NCI-H1417 (cell line): ENCODE results near the gene ATP2B1.

Experiments used
- DNase-seq, 3 experiments: peaks; one replicate each; lab custom pipeline; 2025; lab: John Stamatoyannopoulos, UW

ATP2B1 gene

DNA sequence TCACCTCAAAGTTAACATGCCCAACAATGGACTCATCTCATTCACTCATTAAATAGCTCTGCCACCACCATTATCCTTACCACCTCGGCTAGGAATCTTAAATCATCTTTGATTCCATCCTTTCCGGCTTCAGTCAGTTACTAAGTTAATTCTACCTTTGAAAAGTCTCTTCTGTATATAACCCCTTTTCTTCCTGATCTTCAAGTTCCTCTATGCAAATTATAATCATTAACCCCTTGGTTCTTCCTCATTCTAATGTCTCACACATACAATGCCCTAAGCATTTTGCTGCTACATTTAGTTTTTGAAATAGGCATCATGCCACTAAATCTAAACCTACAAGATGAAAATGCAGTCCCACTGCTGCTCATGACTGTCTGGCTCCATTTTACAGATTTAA lies 51.6 kb downstream of the ATP2B1 start:
- no peak for DNase-seq

DNA sequence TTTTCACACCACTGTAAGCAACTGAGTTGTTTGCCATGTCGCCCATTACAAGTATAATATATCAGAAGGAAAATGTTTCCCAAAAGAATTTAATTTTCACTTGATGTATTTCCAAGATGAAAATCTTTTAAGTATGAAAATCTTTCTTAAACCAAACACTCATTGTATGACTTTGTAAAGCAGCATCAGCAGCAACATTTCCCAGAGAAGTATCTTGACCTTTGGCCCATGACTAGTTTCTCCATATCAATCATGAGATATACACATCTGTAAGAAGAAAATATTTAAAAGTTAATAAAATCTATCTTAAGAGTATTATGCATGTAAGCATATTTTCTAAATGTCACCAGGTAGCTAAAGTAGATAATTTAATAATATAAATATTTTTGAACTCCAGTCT lies 52.8 kb downstream of the ATP2B1 start:
- DNase-seq: no peak

DNA sequence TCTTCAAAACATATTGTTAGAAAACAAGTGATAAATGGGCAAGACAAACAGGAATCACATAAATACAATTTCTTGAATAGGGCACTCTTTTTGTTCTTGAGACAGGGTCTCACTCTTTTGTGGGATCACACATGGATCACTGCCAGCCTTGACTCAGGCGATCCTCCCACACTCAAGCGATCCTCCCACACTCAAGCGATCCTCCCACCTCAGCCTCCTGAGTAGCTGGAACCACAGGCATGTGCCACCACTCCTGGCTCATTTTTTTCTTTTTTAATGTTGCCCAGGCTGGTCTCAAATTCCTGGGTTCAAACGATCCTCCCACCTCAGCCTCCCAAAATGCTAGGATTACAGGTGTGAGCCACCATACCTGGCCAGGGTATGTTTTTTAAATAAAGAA lies 57.4 kb downstream of the ATP2B1 start:
- DNase-seq: no peak

DNA sequence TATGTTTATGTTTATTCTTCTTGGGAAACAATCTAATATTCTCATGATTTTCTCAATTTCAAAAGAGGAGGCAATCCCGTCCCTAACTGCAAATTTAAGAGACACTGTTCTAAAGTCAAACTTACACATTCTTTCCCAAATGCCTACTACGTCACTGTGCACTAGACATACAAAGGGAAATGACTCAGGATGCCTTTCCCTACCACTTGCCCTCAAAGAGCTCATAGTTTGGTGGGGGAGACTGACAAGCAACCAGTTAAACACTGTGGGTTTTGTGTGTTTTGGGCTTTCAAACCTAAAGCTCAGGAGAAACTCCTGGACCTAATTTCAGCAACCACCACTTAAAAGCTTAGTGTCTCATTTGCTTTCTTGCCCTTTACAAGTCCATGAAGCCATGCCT lies 58.4 kb downstream of the ATP2B1 start:
- DNase-seq: no peak

DNA sequence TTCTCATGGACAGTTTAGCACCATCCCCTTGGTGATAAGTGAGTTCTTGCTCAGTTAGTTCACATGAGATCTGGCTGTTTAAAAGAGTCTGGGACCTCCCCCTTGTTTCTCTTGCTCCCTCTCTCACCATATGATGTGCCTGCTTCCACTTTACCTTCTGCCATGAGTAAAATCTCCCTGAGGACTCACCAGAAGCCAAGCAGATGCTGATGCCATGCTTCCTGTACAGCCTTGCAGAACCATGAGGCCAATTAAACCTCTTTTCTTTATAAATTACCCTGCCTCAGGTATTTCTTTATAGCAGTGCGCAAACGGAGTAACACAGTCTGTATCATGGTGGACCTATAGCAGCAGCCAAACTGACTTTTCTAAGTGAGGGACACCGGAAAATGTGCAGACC lies 58.8 kb downstream of the ATP2B1 start:
- no peak for DNase-seq

DNA sequence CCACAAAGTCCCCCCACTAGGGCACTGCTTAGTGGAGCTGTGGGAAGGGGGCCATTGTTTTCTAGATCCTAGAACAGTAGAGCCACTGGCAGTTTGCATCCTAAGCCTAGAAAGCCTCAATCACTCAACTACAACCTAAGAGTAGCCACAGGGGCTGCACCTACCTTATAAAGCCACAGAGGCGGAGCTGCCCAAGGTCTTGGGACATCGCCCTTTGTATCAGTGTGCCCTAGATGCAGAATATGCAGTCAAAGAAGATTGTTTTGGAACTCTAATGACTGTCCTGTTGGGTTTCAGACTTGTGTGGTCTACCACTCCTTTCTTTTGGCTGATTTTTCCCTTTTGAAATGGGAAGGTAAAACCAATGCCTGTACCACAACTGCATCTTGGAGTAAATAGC lies 59.5 kb downstream of the ATP2B1 start:
- DNase-seq: no peak

DNA sequence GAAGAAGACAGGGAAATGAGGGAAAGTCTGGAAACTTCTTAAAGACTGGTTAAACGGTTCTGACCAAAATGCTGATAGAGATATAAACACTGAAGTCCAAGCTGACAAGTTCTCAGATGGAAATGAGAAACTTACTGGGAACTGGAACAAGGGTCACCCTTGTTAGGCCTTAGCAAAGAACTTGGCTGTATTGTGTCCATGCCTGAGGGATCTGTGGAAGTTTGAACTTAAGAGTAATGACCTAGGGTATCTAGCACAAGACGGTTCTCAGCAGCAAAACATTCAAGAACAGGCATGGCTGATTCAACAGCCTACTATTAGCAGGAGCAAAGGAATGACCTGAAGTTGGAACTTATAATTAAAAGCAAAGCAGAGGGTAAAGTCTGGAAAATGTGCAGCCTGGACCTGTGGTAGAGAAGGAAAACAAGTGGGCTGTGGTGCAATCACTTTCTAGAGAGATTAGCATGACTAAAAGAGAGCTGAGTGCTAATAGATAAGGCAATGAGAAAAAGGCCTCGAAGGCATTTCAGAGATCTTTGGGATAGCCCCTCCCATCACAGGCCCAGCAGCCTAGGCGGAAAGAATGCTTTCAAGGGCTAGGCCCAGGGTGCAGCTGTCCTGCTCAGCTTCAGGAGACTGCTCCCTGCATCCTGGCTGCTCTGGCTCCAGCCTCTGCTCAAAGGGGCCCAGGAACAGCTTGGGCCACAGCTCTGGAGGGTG lies 60.3 kb downstream of the ATP2B1 start:
- no peak for DNase-seq

DNA sequence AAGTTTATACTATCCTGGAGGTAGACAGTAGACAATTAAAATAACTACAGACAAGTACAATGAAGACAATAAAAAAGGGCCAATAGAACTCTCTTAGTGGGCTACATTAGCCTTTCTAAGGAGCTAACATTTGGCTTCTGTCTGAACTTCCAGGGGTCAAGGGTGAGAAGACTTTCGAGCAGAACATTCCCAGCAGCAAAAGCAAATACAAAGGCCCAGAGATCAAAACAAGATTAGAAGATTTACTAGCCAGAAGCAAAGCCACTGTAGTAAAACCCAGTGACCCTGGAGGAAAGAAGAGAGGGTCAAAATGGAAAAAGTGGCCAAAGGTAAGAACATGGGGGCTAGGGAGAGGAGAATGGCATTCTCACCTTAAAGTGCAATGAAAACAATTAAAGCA lies 63.2 kb downstream of the ATP2B1 start:
- no peak for DNase-seq

DNA sequence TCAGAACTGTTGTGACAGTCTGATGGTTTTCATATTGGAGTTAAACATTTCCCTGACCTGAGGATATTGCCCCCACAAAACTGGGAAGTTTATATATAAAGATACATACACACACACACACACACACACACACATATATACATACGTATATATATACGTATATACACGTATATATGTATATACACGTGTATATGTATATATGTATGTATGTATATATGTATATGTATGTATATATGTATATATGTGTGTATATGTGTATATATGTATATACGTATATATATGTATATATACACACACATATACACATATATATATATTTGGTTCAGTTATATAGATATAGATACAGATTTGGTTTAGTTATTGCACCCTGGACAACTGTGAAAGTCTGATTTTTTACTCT lies 65.7 kb downstream of the ATP2B1 start:
- no peak for DNase-seq

DNA sequence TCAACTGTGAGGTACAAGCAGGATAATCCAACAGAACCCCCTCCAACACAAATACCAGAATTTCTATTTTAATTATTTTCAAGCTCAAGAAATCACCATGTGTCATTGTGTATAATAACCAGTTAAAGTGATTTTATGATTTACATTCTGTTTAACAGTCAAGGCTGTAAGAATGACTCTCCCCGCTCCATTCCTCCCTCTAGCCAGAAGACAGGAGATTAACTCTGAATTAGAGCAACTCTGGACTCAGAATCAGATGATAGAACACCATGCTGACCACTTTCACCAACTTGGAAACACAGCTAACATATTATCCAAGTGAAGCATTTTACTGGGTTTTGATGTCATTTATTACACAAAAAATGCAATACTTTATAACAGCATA lies 71.9 kb downstream of the ATP2B1 start:
- DNase-seq: no peak

DNA sequence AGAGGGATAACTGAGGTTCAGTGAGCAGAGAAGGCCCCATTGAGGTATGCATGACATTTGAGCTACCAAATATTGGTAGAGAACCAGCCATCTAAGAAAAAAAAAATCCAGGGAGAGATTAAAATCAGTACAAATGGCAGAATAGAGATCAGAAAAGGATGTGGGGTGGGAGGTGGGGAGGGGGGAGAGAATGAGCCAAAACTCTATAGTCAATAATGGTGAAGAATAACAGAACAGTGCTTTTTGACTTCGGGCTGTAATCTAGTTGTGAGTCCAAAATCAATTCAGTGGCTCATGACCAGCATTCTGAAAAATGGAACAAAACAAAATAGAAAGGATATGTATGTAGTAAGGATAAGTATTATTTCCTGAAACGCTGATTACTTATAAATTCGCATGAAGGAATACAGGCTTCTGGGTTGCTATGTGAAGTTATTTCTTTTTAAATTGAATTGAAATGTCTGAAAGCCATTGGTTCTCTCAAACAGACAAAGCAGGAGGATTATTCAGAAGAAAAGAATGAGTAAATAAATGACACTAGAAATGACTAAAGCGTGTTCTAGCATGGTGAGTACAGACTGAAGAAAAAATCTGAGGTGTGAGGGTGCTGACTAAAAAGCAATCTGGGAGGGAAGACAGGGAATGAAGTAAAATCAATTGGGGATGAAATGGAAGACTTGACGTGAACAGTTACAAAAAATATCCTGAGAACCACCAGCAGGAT lies 72.4 kb downstream of the ATP2B1 start:
- DNase-seq: no peak

DNA sequence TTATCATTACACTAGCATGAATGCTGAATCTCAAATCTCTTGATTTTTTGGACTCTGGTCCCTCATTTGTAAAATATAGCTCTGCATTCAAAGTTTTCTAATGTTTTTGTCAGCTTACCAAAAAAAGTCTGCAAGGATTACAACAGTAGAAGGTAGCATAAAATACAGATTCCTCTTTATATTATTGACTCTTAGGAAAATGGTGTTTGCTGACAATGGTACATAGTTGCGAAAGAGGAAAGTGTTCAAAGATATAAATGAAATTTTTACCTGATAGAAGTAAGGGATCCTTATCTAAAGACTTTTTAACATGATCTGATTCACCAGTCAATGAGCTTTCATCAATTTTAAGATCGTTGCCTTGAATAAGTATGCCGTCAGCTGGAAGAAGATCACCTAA lies 74.1 kb downstream of the ATP2B1 start:
- no peak for DNase-seq

DNA sequence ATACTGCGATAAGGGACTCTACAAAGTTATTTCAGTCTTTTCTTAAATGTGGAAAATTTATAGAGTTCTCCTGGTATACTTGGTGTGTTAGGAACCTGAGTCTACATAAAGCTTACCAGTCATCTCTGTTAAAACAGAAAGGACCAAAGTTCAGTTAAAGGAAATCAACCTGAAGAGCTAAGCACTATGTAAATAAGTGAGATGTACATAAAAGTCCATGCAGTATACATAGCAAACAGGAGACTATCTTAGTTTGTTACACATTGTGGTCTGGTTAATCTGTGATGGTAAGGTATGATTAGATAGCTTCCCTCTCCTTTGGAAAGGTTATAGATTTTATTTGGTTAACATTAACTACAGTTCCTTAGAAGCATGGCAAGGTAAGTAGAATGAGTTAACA lies 75.9 kb downstream of the ATP2B1 start:
- no peak for DNase-seq

DNA sequence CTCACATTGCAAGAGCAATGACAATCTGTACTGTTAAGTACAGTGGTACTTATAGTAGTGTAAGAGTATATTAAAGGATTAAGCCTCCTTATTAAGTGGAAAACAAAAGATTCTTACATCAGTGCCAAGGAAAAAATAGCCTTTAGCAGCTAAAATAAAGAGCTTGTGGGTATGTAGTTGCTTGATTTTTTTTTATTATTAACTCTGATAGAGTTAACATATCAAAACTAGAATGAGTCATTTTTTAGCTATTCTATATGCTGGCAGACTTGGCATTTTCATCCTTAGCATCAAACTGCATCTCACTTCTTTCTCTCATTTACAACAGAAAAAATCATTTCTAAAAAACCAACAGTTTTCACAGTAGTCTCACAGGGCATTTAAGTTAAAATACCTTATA lies 86.5 kb downstream of the ATP2B1 start:
- no peak for DNase-seq

DNA sequence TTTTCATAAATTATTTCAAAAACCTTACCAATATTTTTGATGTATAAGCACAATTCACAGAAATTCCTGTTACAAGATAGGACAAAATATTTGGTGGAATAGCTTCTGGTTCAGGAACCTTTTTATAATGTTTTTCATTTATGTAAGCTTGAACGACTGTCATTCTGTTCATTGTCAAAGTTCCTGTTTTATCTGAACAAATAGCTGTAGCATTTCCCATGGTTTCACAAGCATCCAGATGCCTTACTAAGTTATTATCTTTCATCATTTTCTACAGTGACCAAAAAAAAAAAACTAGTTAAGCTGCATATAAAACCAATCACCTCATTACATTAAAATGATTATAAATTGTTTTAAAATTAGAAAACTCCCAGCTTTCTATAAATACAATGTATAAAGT lies 87.1 kb downstream of the ATP2B1 start:
- no peak for DNase-seq

DNA sequence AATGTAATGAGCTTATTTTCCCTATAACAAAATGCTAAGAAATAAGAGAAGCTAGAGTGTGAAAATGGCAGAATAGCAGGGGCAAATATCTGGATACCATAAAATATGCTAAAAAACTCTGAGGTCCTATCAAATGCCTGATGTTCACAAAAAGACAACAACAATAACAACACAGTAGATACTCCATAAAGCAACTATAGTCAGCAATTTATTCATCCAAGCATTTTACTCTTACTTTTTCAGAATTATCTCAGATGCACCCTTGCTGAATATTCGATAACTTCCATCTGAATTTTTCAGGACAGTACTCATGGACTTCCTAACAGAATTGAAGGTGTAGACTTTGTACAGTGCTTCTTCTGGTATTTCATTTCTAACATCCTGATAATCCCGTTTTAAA lies 88.9 kb downstream of the ATP2B1 start:
- DNase-seq: no peak

DNA sequence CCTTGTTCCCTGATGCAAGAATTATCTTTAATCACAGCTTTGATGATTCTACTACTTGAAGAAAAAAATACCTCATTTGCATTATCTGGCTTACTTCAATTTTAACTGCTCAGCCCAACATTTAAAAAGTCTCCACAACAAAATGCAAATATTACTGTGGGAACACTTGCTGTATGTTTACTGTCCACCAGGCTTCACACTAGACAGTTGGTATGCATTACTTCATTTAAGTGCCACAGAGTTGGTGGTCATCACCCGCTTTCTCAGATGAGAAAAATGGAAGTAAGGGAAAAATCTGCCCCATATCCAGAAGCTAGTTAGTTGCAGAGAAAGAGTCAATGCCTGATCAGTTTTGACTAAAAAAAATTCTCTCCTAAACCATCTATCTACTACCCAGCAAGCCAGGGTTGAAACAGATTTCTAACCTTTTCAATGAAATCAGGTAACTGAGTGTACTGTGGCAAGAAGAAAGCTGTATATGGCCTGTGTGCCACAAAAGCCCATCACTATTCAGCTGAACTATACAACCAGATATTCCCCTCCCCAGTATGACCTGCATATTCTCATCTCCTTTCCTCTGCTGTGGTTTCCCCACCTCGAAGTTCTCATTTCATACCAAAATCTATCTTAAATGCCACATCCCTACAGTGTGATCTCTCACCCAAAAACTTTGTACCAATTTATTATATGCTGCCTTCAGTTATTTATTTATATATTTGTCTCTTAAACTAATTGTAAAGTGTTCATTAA lies 90.3 kb downstream of the ATP2B1 start:
- DNase-seq: no peak

DNA sequence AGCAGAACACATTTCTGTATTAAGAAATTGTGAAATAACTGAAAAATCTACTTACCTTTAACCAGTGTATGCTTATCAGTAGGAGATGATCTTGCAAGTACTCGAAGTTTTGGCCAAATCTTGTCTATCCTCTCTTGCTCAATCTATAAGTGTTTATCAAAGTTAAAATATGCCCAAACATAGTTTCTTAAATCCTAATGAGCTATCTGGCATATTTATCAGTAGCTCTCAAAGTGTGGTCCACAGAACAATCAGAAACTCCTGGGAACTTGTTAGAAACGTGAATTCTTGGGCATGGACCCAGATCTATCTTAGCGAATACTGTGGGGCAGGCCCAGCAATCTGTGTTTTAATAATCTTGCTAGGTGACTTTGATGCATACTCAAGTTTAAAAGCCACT lies 98.3 kb downstream of the ATP2B1 start:
- DNase-seq: no peak

DNA sequence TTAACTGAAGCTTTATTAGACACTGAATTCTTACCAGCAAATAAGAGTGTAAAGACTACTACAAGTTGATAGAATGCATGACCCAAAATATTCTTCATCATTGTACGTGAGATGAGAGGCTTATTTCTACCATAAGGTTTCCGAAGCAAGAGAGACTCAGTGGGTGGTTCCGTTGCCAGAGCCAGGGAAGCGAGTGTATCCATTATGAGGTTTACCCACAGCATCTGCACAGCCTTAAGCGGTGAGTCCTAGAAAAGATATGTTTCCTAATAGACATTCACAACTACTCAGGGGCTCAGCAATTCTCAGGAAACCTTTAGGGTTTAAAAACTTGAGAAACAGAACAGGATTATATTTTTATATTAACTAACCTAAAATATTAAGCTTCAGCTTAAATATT lies 105.0 kb downstream of the ATP2B1 start:
- DNase-seq: no peak

DNA sequence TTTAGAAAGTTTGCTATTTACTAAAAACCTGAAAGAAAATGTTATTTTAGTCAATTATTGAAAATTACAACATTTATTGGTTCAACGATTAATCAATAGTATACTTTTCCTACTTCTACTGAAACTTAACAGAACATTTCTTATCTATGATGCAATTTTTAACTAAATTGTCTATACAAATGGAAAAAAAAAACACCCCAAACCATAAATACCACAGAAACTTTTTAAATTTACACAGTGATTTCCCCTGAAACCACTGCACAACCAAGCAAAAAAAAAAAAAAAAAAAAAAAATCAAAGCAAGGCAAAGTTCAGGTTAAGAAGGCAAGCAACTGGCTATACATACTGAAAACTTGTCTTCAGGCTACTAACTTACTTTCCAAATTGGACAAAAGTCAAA lies 110.9 kb downstream of the ATP2B1 start:
- no peak for DNase-seq

DNA sequence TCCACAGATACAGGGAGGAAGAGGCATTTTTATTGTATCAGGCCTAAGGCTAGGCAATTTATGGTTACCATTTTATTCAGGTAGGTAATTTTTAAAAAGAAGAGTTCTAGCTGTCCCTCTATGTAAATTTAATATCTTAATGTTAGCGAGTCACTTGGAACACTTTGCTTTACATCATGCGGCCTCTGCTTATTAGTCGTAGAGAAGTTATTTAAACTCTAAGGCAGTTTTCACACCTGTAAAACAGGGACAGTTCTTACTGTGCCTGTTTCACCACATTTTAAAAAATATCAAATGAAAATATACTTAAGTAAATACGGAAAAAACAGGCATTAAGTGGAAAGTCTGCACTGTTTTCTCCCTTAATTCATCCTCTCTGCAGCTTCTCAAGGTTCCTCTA lies 111.4 kb downstream of the ATP2B1 start:
- DNase-seq: no peak

DNA sequence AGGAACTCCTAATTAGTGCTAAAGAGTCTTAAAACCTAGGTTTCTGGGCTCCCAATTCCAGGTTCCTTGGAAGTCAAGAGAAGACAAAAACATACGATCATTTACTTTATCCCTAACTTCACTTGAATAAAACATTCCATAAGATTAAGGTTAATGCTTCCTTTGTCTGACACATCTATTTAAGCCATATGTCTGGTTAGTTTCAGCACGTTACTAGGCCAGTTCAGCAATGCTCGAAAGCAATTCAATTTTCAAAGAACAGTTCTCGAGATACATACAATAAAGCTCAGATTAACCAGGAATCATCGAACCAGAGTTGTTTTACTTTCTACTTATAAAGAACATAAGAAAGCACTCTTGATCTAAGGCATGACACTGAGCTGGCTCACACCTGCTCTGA lies 114.8 kb downstream of the ATP2B1 start:
- DNase-seq: no peak

DNA sequence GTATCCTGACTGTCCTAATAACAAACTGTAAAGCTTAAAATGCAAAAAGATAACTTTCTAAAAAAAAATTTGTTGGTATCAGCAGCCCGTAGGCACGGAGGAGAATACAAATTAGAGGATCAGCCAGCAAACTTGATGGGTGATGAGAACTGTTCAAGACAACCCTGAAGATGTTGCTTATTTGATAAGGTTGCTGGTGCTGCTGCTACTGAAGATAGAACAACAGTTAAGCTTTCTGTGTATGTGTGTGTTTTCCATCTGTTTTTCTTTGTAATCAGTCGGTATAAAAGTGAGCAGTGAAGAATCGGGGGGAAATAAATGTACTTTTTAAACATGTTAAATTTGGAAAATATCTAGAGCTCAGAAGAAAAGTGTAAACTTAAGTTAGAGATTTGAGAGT lies 115.4 kb downstream of the ATP2B1 start:
- no peak for DNase-seq
